HG03095 (cell line): Measurements from ENCODE around the gene GRAMD2B.

ENCODE experiments used
- ATAC-seq: cut with Tn5 transposase; IDR thresholded peaks from one replicate; pipeline ENCODE4 v1.9.1; 2021; ENCODE audit warnings: moderate library complexity; ENCODE audit not compliant: unreplicated experiment

GRAMD2B gene

DNA sequence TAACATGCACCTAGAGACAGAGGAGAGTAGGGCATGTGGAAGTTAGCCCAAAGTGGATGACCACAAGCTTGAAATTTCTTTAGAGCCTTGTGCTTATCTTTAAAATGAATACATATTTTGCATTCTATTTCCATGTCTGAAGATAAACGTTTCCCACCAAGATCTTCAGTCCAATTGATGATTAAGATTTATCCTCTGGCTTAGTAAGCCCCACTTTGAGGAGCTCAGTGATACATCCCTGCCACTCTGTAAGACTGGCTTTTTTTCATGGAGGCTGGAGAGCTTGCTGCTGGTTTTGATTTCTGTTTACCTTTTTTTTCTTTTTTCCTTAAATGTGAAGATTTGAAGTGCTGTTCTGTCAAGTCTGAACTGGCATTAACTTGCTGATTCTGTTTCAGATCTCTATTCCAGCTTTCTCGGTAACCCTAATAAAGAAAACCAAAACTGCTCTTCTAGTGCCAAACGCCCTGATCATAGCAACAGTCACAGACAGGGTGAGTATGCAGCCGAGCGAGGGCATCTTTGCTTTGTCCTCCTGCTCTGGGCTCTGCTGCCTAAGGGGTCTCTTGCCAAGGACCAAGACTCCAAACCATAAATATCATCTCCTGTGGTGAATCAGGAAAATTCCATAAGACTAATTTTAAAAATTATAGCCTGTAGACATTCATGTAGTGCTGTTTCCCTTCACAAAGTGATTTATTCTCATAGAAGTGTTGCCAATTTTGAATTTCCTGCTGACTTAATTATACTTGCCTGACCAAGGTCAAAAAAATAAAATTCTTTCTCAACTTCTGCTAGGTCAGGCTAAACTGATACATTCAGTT lies 54.3 kb downstream of the GRAMD2B start:
- ATAC-seq: no peak

DNA sequence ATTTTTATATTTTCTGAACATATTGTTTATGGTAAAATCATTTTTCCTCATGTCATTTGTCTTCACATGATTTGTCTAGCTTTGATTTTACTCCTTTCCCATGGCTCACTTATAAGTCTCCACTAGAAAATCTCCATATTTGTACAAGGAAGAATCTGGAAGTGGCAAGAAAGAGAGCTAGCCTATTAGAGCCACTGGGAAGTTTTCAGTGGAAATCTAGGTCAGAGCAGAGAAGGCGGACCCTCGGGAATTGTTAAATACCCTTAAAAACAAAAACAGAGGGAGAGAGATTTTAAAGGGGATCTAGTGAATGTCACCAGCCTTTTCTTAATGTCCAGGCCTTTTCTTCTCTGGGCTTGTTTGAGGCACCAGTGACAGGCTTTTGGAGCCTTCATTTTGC lies 56.6 kb downstream of the GRAMD2B start:
- no peak for ATAC-seq

DNA sequence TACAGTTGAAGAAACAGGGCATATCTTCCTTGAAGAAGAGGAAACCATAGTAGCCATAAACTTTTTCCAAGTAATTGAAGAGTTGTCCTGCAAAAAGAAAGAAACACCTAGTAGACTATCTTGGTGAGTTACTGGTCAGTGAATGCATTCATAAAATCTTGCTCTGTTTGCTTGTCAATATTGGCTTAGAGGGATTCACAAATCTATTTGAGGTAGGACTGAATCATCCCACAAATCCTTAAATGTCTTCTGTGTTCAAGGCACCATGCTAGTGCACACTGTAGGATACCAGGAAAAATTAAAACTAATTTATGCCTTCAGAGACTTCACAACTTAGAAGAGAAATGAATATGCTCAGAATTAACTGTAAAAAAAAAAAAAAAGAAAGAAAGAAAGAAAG lies 57.6 kb downstream of the GRAMD2B start:
- no peak for ATAC-seq

DNA sequence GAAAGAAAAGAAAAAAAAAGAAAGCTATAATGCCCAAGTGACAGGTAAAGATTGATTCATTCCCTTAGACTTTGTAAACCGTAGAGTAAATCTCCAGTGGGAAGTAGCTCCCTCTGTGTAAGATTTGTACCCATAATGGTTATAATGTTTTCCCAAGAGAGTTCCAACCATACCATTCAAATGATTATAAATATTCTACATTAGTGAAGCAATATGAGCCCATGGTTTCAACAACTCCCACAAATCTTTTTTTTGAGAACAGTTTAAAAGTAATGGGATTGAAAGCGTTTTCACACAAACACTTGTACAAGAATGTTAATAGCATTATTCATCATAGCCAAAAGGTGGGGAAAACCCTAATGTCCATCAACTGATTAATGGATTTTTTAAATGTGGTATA lies 58.0 kb downstream of the GRAMD2B start:
- no peak for ATAC-seq

DNA sequence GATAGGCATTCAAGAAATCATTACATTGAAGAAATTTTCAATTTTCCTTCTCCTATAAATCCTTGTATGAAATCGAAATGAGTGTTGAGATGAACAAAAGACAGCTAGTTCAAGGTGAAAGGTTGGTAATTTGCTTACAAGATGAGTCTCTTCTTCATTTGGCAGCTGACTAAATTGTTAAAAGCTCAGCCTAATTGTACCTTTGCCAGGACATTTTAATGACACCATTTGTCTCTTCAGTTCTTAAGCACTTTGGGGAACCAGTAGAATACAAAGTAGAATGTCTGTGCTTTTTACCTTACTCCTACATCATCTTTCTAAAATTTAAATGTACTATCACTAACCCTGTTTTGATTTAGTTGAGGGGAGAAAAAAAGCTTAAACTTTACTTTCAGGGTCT lies 59.4 kb downstream of the GRAMD2B start:
- ATAC-seq: no peak

DNA sequence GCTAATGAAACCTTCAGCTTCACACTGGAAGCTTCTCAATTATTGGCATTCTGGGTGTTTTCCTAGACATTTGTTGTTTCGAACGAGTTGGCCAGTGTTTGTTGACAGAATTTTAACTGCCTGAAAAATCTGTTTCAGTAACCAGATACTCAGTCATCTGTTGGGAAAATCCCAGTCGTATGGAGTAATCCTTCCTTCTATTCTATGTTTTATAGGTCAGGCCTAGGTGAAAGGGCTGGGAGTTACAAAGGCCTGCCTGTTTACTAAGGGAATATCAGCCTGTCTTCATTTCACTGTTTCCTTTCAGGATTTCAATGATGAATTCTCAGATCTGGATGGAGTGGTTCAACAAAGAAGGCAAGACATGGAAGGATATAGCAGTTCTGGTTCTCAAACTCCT lies 59.9 kb downstream of the GRAMD2B start:
- ATAC-seq: no peak

DNA sequence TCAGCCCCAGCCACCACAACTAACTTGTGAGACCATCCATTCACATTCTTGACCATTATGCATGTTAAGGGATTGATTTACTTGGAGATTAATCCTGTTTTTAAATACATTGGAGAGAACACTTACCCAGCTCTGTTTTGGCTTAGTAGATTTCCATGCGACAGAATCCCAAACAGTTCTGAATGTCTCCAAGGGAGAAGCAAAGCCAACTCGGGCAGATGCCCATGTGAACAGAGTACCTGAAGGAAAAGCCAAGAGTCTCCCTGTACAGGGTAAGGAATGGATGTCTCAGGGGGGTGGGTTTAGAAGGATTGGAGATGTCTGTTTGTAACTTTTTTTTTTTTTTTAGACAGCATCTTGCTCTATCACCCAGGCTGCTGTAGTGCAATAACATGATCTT lies 61.0 kb downstream of the GRAMD2B start:
- no peak for ATAC-seq

DNA sequence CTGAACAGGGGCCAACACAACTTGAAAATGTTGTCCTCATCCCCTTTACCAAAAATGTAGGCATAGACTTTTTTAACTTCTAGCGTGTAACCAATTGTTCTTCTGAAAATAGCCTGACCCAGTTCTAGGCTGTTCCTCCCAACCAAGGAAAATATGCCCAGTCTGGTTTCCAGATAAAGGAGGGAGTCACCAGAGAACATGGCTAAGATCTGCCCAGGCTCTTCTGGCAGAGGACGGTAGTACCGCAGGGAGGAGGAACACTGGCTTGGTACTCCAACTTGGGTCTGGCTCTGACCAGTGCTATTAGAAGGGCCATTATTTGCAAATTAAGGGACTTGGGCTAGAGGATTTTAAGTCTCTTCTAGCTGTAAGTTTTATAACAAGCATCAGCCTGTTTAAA lies 63.1 kb downstream of the GRAMD2B start:
- no peak for ATAC-seq

DNA sequence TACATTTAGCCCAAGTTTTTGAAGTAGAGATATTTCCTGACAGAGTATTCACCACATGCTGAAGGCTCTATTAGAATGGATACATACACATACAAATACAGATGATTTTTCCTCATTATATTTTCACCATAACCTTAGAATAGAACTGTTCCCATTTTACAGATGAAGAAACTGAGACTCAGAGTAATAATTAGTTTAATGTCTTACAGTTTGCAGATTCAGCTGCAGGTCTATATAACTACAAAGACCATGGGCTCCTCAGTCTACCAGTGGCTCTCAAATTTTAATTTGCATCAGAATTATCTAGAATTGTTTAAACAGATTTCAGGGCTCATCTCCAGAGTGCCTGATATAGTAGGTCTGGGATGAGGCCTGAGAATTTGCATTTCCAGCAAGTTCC lies 64.4 kb downstream of the GRAMD2B start:
- no peak for ATAC-seq

DNA sequence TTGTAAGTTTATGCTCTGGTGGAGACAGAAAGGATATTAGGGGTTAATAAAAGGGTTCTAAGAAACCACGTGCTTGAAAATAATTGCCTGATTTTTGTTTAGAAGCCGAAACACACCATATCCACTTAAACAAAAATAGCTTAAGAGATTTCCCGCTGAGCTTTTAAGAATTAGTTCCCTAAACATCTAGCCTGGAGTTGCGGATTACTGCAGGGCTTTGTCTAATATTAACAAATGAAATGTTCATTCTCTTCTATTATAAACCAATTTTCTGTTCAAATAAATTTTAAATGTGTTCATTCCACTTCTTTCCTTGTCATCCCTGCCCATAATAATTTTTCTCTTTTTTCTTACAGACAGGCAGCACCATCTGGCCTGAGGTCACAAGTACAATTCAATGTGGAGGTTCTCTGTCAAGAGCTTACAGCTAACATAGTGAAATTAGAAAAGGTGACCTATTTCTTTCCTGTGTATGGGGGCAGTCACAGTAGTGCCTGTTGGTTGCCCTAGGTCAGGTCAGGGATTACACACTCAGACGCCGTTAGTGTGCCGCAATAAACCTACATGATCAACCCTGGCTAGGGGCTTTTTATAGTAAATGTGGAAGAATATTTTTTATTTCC lies 65.3 kb downstream of the GRAMD2B start:
- ATAC-seq: no peak

DNA sequence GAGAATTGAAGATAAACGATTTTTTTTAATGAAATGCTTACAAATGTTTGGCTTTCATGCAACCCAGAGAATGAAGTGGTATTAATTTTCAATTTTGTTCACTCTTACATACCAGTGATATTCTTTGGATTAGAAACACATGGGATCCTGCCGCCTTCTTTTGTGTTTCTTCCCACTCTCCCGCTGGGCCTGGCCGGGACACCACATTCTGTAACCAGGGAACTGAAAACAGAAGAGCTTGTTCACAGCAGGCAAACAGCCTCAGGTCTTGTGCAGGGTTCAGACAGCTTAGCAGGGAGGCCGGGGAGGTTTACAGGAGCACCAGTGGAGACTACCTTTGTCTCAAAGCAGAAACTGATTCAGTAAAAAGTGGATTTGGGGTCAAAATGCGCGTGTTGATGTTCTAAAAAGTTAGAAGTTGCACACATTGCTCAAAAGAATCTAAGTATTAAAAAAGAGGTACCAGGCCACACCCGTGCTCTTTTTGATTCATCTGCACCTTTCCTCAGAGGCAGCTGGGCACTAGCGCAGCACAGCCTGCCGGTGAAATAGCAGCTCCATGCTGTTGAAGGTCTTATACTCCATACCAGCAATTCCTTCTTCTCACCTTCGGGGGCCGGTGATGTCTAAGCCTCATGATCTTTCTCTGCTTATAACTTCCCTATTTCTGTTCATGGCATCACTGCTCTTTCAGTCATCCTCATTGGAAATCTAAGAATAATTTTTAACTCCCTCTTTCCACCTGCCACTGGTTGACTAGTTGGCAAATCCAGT lies 67.1 kb downstream of the GRAMD2B start:
- ATAC-seq: no peak

DNA sequence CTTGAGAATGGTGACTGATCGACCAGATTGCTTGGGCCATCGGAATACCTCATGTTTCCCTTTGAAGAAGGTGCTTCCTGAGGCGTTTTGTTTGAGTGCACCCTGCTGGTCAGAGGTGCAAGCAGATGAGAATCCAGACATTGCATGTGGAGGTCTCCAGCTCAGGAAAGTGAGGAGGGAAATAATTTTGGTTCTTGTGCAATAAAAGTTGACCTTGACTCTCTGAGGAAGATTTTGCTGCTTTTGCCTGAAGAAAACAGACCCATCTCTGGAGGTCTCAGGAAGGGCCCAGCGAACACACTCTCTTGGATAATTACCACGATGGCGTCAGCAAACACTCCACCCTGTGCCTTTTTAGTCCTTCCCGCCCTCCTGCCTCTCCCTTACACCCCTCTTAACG lies 69.7 kb downstream of the GRAMD2B start:
- ATAC-seq: no peak

DNA sequence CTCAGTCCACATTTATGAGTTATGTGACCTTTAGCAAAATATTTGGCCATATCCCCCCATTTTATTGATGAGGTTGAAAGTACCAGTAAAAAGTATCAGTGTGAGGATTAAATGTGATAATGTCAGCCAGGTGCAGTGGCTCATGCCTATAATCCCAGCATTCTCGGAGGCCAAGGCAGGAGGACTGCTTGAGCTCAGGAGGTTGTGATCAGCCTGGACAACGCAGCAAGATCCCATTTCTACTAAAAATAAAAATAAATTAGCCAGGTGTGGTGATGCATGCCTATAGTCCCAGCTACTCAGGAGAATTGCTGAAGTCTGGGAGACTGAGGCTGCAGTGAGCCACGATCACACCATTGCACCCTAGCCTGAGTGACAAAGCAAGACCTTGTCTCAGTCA lies 71.2 kb downstream of the GRAMD2B start:
- no peak for ATAC-seq

DNA sequence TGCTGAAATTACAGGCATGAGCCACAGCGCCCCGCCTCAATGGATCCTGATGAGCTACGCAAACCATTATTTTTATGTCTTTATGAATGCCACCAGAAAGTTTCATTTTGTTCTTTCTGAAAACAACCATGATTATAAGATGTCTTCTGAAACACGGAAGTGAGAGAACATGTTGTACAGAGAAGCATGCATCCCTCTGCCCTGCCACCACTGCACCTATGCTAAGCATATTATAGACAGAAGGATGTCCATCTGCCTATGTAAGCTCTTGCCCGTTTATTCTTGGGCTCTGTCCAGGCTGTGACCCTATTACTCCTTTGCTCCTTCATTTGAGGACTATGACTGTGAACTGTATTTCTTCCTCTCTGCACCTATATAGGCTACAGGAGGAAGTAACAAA lies 74.3 kb downstream of the GRAMD2B start:
- no peak for ATAC-seq

DNA sequence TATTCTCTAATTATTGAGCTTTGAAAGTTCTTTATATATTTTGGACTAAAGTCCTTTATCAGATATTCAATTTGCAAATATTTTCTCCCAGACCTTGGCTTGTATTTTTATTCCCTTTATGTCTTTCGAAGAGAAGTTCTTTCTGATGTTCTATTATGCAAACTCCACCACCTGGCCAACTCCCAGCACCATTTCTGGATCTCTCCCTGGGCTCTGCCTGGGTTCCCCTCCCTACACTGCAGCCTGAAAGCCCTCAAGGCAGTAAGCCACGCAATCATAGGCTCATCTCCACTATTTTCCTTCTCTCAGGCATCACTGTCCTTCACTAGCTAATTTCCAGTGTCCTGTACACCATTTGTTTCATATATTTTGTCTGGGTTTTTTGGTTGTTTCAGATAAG lies 76.1 kb downstream of the GRAMD2B start:
- ATAC-seq: no peak

DNA sequence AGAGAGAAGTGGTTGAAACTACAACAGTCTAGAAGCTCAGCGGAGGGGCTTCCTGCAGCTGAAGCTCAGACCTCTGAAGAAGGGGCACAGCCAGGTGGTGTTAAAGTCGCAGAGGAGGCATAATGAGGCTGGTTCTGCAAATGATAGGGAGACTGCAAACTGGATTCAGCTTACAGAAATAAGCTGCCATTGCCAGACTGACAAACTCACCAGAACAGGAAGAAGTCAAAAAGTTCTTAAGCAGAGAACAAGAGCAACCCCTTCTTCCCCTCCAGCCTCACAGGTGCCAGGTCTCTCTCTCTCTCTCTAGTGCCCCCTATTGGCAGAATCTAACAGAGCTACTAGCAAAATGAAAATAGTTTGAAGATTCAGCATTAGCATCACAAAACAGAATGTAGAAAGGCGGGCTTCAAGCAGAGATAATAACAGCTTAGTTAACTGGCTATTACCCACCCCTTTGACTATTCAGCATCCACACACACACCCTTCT lies 76.7 kb downstream of the GRAMD2B start:
- ATAC-seq: peak; percentile 65

DNA sequence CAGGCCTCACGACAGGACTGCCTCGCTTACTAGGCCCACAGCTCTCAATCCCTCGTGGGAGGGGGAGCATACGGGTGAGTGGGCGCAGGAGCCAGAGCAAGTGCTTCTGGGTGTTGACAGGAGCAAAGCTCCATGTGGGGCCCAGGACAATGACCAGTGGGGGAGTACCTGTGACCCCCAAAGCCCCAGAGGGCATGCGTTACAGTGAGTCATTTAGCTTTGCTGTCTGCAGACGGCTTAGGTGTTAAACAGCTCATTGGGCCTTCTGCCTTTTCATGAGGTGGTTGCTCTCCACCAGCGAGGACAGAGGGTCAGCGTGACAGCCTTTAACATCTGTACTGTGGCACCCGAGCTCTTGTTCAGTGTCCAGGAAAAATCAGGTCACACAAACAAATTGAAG lies 78.2 kb downstream of the GRAMD2B start:
- ATAC-seq: no peak

DNA sequence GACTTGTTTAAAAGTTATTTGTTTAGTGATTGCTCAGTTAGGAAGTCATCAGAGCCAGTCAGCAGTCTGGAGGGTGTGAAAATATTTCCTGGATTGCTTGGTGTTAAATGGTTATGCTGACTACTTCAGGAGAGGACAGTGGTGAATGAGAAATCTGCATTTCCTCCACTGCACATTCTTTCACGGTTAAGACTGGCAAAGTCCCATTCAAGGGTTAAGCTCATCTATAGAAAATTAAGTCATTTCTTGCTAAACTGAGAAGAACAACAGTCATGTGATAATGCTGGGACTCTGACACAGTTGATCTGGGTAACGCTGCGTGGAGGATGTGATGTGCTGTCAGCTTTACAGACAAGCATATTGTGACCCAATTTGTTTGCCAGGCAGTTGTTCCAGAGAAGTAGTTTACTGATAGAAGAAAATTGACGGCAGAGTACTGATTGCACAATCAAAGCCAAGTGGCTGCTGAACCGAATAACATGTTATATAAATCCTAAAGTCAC lies 80.4 kb downstream of the GRAMD2B start:
- ATAC-seq: no peak

DNA sequence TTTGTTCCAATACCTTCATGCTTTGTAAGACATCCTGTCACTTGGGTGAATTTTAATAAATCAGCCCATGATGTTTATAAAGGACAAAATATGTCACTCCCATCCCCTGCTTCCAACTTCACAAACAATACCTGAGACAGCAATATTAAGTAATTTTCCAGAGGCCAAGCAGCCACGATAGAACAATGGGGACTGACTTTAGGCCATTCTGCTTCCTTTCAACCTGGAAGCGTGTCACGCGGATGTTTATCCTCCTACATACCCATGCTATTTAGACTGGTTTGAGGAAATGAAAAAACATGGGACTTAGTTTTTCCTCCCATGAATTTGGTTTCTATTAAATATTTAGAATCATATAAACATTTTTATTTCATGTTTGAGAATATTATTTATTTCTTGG lies 82.9 kb downstream of the GRAMD2B start:
- no peak for ATAC-seq

DNA sequence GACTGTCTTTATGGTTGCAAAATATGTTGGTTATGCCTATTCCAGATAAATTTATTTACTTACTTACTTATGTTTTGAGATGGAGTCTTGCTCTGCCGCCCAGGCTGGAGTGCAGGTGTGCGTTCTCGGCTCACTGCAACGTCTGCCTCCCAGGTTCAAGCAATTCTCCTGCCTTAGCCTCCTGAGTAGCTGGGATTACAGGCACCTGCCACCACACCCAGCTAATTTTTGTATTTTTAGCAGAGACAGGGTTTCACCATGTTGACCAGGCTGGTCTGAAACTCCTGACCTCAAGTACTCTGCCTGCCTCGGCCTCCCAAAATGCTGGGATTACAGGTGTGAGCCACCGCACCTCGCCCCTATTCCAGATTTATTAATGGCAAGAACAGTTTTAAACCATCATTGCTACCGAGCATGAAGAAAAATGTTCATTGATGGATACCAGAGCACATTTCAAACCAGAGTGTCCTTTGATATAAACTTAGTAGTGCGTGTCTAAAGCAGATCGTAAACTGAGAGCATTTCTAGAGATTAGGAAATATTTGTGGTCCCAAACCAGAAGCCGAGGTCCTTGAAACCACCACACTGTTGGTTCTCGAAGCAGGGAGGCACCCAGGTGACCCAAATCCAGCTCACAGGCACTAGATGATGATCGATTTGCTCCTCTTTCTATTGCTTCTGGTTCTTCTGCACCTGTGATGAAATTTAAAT lies 85.2 kb downstream of the GRAMD2B start:
- ATAC-seq: no peak

DNA sequence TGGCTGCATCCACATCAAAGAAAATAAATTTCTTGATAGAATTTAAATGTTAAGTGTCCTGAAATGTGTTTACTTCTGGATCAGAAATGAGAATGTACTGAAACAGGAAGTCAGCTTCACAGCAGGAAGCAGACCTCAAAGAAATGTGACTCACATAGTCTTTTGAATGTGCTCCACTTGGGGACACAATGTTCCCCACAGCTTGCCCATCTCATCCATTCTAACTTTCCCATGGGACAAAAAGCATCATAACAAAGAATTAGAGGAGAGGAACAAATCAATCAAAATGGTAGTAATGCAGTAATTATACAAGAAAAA lies 85.7 kb downstream of the GRAMD2B start:
- ATAC-seq: no peak
